Fibroblast of villous mesenchyme (primary cell): Measurements from ENCODE around the gene SPSB2. TPM values are rescaled to one million over a fixed set of nuclear protein-coding genes. Genes with fewer than 3 reads are reported as not detected.
"Not testable (repeated sequence)": the region's sequence is repeated elsewhere in the genome, so short reads cannot be mapped to it uniquely, and the experiment has no call there.

Source experiments
- DNase-seq: peaks from one replicate; pipeline ENCODE4 v3.0.0-alpha.2; 2010; ENCODE audit warnings: low read depth
- H3K4me3 ChIP-seq: 2 replicates; pipeline ENCODE4 v1.5.1; 2011; ENCODE audit warnings: low read depth, mild to moderate bottlenecking, low read length
- CTCF ChIP-seq: IDR thresholded peaks from 2 replicates; pipeline ENCODE4 v1.5.1; 2012; ENCODE audit warnings: low read depth, mild to moderate bottlenecking, low read length; ENCODE audit not compliant: insufficient read depth
- total RNA-seq: library from RNA; depleted of rRNA; stranded (reverse); fragments of >200 nt; gene quantifications from 2 replicates; pipeline ENCODE4 v1.2.3, GENCODE V29; 2012

Gene SPSB2
- total RNA-seq, 1 donor = 6.0 TPM

- TF ChIP-seq CTCF = no peak
- H3K4me3 ChIP-seq = no peak overlapping the region
Measured at GRCh38 chr12:6916426-6917200, 43.5 kb upstream of the SPSB2 start.

GRCh38 chr12:6915789-6916285, 42.7 kb upstream of the SPSB2 start:
- DNase-seq = no peak
- H3K4me3 ChIP-seq = peak overlapping the region; percentile 10
- TF ChIP-seq CTCF = no peak

More at GRCh38 chr12:6916426-6917200, 43.5 kb upstream of the SPSB2 start:
- no peak for DNase-seq

- no peak for TF ChIP-seq CTCF
- no peak for DNase-seq
- H3K4me3 ChIP-seq = peak overlapping the region; percentile 71
Measured at GRCh38 chr12:6914947-6915788, 42.1 kb upstream of the SPSB2 start.

- no peak for TF ChIP-seq CTCF
- peak within 1 kb of the TSS; percentile 71 for H3K4me3 ChIP-seq
- DNase-seq = peak; percentile 61
Measured at GRCh38 chr12:6914246-6914946, 41.3 kb upstream of the SPSB2 start, which contains the start of gene ENO2. ENO2 (plus strand) TSS chr12:6914580; CDS start chr12:6915833, 1,253 bp downstream.

GRCh38 chr12:6912164-6912935, 39.2 kb upstream of the SPSB2 start:
- TF ChIP-seq CTCF = no peak
- no peak overlapping the region for H3K4me3 ChIP-seq
- no peak for DNase-seq

- no peak for TF ChIP-seq CTCF
- no peak overlapping the region for H3K4me3 ChIP-seq
- DNase-seq = no peak
Measured at GRCh38 chr12:6909421-6910145, 36.5 kb upstream of the SPSB2 start.

GRCh38 chr12:6908141-6908540, 35.0 kb upstream of the SPSB2 start:
- DNase-seq, H3K4me3 ChIP-seq: not testable (repeated sequence)
